ENCODE measurements around the gene ELMOD3. TPM values are rescaled to one million over a fixed set of nuclear protein-coding genes. Genes with fewer than 3 reads are reported as not detected.

The ELMOD3 gene
- total and polyA plus RNA-seq, 9 of the 15 experiments (the other 6 are each of a cell fraction or from before 2014, with no cell fraction given) = 2.7 to 18.7 (median 11.6) TPM

GRCh38 chr2:85326406-85327159 is 28.0 kb upstream of the ELMOD3 start (continued):
- no peak for TF ChIP-seq SAFB (IDR thresholded peaks at IDR 0.05; ENCODE audit: borderline replicate concordance, low read depth, low read length)
- no peak for TF ChIP-seq PPARD (CRISPR knock-in tag; IDR thresholded peaks at IDR 0.05)
- no peak for TF ChIP-seq ZNF512 (tag; IDR thresholded peaks at IDR 0.05)
- no peak for TF ChIP-seq STAT5B (CRISPR knock-in tag; IDR thresholded peaks at IDR 0.05)
- no peak for TF ChIP-seq HNRNPLL (IDR thresholded peaks at IDR 0.05; ENCODE audit: low read depth, low read length, poor library complexity, severe bottlenecking)
- TF ChIP-seq RNF2 (IDR thresholded peaks at IDR 0.05) = no peak
- TF ChIP-seq, protein P1, sequence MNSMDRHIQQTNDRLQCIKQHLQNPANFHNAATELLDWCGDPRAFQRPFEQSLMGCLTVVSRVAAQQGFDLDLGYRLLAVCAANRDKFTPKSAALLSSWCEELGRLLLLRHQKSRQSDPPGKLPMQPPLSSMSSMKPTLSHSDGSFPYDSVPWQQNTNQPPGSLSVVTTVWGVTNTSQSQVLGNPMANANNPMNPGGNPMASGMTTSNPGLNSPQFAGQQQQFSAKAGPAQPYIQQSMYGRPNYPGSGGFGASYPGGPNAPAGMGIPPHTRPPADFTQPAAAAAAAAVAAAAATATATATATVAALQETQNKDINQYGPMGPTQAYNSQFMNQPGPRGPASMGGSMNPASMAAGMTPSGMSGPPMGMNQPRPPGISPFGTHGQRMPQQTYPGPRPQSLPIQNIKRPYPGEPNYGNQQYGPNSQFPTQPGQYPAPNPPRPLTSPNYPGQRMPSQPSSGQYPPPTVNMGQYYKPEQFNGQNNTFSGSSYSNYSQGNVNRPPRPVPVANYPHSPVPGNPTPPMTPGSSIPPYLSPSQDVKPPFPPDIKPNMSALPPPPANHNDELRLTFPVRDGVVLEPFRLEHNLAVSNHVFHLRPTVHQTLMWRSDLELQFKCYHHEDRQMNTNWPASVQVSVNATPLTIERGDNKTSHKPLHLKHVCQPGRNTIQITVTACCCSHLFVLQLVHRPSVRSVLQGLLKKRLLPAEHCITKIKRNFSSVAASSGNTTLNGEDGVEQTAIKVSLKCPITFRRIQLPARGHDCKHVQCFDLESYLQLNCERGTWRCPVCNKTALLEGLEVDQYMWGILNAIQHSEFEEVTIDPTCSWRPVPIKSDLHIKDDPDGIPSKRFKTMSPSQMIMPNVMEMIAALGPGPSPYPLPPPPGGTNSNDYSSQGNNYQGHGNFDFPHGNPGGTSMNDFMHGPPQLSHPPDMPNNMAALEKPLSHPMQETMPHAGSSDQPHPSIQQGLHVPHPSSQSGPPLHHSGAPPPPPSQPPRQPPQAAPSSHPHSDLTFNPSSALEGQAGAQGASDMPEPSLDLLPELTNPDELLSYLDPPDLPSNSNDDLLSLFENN (IDR thresholded peaks at IDR 0.05; ENCODE audit: low read depth in 2 of 2, low read length in 2 of 2) = 0 out of 4 replicates have a peak, but pooled peaks of 1 of the 2 experiments have one; percentile 15
- no peak for TF ChIP-seq ZNF143 (CRISPR knock-in tag; IDR thresholded peaks at IDR 0.05)
- no peak for TF ChIP-seq RBBP5 (IDR thresholded peaks at IDR 0.05; ENCODE audit: borderline replicate concordance, insufficient read depth, low read length, poor library complexity, severe bottlenecking)
- peak in 1 of 2 experiments; percentile 62; a peak in 1 of 4 replicates for TF ChIP-seq FOXK2 (conservative IDR thresholded peaks at IDR 0.05 in 1 of 2, IDR thresholded peaks at IDR 0.05 in 1 of 2; ENCODE audit: low read depth in 2 of 2)
- TF ChIP-seq MCM3 (IDR thresholded peaks at IDR 0.05) = no peak
- TF ChIP-seq TEAD4 (IDR thresholded peaks at IDR 0.05; ENCODE audit: low read length) = peak; percentile 71
- TF ChIP-seq TEAD4 (CRISPR knock-in tag; IDR thresholded peaks at IDR 0.05; ENCODE audit: borderline replicate concordance) = no peak
- TF ChIP-seq KHSRP (IDR thresholded peaks at IDR 0.05) = no peak
- TF ChIP-seq CBX2 (IDR thresholded peaks at IDR 0.05; ENCODE audit: insufficient read depth, low read length, poor library complexity, severe bottlenecking) = no peak
- no peak for TF ChIP-seq MCM5 (IDR thresholded peaks at IDR 0.05; ENCODE audit: low read depth)
- TF ChIP-seq TGIF2 (CRISPR knock-in tag; IDR thresholded peaks at IDR 0.05) = no peak
- no peak for TF ChIP-seq CLOCK (CRISPR knock-in tag; IDR thresholded peaks at IDR 0.05; ENCODE audit: borderline replicate concordance)

Data from K562 (cell line).